Stomach (tissue), 9 donors: ENCODE data around the gene C20orf204. TPM values are rescaled to one million over a fixed set of nuclear protein-coding genes. Genes with fewer than 3 reads are reported as not detected.

Experiments used
- DNase-seq, 2 donors: peaks; one replicate each; pipeline versions ENCODE4 v3.0.0 to v3.0.0-alpha.2; 2013 to 2019
- H3K27ac ChIP-seq, 5 donors: fragments of 200-600 bp in 4 of 5; sonication (generic) in 4 of 5; one replicate each; pipeline ENCODE4 v1.5.1; 2013 to 2019; ENCODE audit warnings: mild to moderate bottlenecking in 1 of 5, moderate library complexity in 1 of 5
- H3K27me3 ChIP-seq, 3 donors: fragments of 200-600 bp; sonication (generic); one replicate each; pipeline ENCODE4 v1.5.1; 2017 to 2019; ENCODE audit warnings: mixed run types in 1 of 3
- H3K36me3 ChIP-seq, 4 donors: fragments of 200-600 bp; sonication (generic); 1 replicate in 3 of 4; 2 replicates in 1 of 4; pipeline ENCODE4 v1.5.1; 2016 to 2019
- H3K4me1 ChIP-seq, 4 donors: fragments of 200-600 bp; sonication (generic); one replicate each; pipeline ENCODE4 v1.5.1; 2016 to 2019
- H3K4me3 ChIP-seq, 4 donors: fragments of 200-600 bp; sonication (generic) in 3 of 4; one replicate each; pipeline ENCODE4 v1.5.1; 2016 to 2019; ENCODE audit warnings: mild to moderate bottlenecking in 1 of 4
- H3K9me3 ChIP-seq, 4 donors: fragments of 200-600 bp; sonication (generic); one replicate each; pipeline ENCODE4 v1.5.1; 2016 to 2019
- EP300 ChIP-seq: sonication (generic); formaldehyde crosslinking; IDR thresholded peaks from one replicate; pipeline ENCODE4 v1.6.1; 2017; ENCODE audit warnings: antibody characterized with exemption
- POLR2A ChIP-seq, 4 donors: fragments of 450-650 bp; IDR thresholded peaks; one replicate each; pipeline ENCODE4 v1.6.1; 2016; ENCODE audit warnings: antibody characterized with exemption in 4 of 4, control low read depth in 2 of 4, mild to moderate bottlenecking in 1 of 4, moderate library complexity in 1 of 4
- POLR2AphosphoS5 ChIP-seq, 3 donors: sonication (generic); formaldehyde crosslinking; IDR thresholded peaks; one replicate each; pipeline ENCODE4 v1.6.1; 2016; ENCODE audit warnings: antibody characterized with exemption in 3 of 3
- WGBS, 5 donors: extraction: QIAGEN DNeasy Blood & Tissue Kit in 3 of 5; methylation state at CpG; one replicate each; pipeline versions ENCODE4 v1.1.5 to v1.1.7; 2013 to 2018; 5-methylcytosine and 5-hydroxymethylcytosine counted together
- intact Hi-C: fragments of 100-400 bp; cut with DNase I; formaldehyde crosslinking; loops from one replicate; pipeline ENCODE4 v1.15.1; 2023; ENCODE audit warnings: low total_unique reads
- polyA plus RNA-seq, 3 donors: library from polyadenylated mRNA; stranded (reverse); fragments of 200-250 nt; gene quantifications; one replicate each; pipeline ENCODE4 v1.2.3, GENCODE V29; 2013
- total RNA-seq, 5 donors: library from RNA; depleted of rRNA; stranded (reverse); fragments of >200 nt; gene quantifications; one replicate each; pipeline versions ENCODE4 v1.1.0 to v1.2.3, GENCODE V29; 2014 to 2016
- TF ChIP-seq, protein P1 (sequence below), 7 experiments: fragments of 450-650 bp in 4 of 7; fragments of 200-600 bp in 3 of 7; sonication (generic) in 3 of 7; IDR thresholded peaks; one replicate each; pipeline ENCODE4 v1.5.1; 2016 to 2019; ENCODE audit warnings: antibody characterized with exemption in 7 of 7, control low read depth in 2 of 7, mild to moderate bottlenecking in 1 of 7
- donor health status: healthy with polysubstance abuse.
- donor health status: Bipolar disorder and iron deficiency.
- donor health status: healthy.

C20orf204 gene
- total and polyA plus RNA-seq, 8 donors, result 0.62 to 3.4 (median 1.5) TPM; not detected in 4

DNA sequence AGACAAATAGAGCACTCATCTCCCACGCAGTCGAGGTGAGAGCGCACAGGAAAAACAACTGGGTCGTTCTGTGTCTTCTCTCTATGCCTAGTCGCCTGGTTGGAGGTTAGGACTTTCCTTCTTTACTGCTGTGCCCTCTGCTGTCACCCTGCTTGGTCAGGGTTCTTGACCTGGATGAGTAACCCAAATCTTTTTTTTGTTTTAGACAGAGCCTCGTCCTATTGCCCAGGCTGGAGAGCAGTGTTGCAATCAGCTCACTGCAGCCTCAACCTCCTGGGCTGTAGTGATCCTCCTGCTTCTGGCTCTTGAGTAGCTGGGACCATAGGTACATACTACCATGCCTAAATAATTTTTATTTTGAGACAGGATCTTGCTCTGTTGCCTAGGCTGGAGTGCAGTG is 30.6 kb upstream of the C20orf204 start:
- intact Hi-C loops, result no loop called here
- Histone ChIP-seq H3K36me3 (peaks cover 57 to 100% (median 98%) of the 10 kb centered on the region in 4 donors), H3K4me3 (no peak overlapping the region), H3K27ac (no peak overlapping the region), H3K27me3 (no peaks in the 10 kb centered on the region), H3K9me3 (no peaks in the 10 kb centered on the region), H3K4me1 (no peaks in the 10 kb centered on the region)
- no peak for DNase-seq
- TF ChIP-seq, protein P1, sequence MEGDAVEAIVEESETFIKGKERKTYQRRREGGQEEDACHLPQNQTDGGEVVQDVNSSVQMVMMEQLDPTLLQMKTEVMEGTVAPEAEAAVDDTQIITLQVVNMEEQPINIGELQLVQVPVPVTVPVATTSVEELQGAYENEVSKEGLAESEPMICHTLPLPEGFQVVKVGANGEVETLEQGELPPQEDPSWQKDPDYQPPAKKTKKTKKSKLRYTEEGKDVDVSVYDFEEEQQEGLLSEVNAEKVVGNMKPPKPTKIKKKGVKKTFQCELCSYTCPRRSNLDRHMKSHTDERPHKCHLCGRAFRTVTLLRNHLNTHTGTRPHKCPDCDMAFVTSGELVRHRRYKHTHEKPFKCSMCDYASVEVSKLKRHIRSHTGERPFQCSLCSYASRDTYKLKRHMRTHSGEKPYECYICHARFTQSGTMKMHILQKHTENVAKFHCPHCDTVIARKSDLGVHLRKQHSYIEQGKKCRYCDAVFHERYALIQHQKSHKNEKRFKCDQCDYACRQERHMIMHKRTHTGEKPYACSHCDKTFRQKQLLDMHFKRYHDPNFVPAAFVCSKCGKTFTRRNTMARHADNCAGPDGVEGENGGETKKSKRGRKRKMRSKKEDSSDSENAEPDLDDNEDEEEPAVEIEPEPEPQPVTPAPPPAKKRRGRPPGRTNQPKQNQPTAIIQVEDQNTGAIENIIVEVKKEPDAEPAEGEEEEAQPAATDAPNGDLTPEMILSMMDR (IDR thresholded peaks at IDR 0.05), result no peak
- TF ChIP-seq POLR2A (IDR thresholded peaks at IDR 0.05) (no peak), POLR2AphosphoS5 (IDR thresholded peaks at IDR 0.05) (no peak), EP300 (no peak)
- WGBS, 5 donors, result 81 to 88% (median 83%) methylated on average over 6 of the region's 6 CpGs

DNA sequence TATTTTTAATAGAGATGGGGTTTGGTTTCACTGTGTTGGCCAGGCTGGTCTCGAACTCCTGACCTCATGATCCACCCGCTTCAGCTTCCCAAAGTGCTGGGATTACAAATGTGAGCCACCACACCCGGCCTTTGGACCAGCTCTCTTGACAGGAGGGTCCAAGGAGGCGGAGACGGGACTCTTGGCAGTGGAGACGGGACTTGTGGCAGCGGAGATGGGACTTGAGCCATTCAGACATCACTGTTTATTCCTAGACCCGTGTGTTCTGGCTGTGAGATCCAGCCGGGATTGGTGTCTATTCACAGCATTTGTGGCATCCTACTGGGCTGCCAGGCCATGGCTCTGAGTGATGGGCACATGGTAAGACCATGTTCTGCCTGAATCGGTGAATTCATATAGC is 29.5 kb upstream of the C20orf204 start:
- peaks cover 57 to 100% (median 98%) of the 10 kb centered on the region in 4 donors for H3K36me3 ChIP-seq
- TF ChIP-seq, protein P1 (IDR thresholded peaks at IDR 0.05), result no peak
- no peak for TF ChIP-seq EP300
- TF ChIP-seq POLR2A (IDR thresholded peaks at IDR 0.05), result no peak
- no peak for TF ChIP-seq POLR2AphosphoS5 (IDR thresholded peaks at IDR 0.05)
- 81 to 88% (median 83%) methylated on average over 3 to 10 of the region's 10 CpGs for WGBS, 5 donors

DNA sequence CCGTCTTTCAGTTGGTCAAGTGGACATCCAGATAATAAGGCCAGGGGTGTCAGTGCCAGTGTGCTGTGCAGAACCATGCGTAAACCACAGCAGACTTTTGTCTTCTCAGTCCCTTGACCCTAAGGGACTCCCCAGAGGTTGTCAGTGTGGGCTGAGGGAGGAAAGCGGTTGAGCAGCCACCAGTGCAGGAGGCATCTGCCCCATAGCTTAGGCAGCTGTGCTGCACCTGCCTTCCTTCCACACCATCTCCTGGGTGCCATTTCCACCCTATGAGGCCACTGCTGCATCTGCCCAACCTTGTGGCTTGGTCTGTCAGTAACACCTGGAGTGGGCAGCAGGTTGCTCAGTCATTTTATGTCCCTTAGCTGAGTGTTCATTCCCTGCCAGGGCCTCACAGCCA is 29.1 kb upstream of the C20orf204 start:
- DNase-seq, result no peak
- Histone ChIP-seq H3K9me3 (no peaks in the 10 kb centered on the region), H3K27ac (no peak overlapping the region), H3K27me3 (no peaks in the 10 kb centered on the region), H3K4me1 (no peaks in the 10 kb centered on the region), H3K36me3 (peaks cover 55 to 98% (median 96%) of the 10 kb centered on the region in 4 donors), H3K4me3 (no peak overlapping the region)
- intact Hi-C loops, result no loop called here
- TF ChIP-seq, protein P1 (IDR thresholded peaks at IDR 0.05), result no peak
- TF ChIP-seq POLR2A (IDR thresholded peaks at IDR 0.05) (no peak), POLR2AphosphoS5 (IDR thresholded peaks at IDR 0.05) (no peak), EP300 (no peak)
- 90 to 100% (median 94%) methylated on average over 1 to 3 of the region's 3 CpGs for WGBS, 5 donors

More for the DNA sequence above, 29.5 kb upstream of the C20orf204 start:
- Histone ChIP-seq H3K4me3 (no peak overlapping the region), H3K4me1 (no peaks in the 10 kb centered on the region), H3K27me3 (no peaks in the 10 kb centered on the region), H3K27ac (no peak overlapping the region), H3K9me3 (no peaks in the 10 kb centered on the region)
- DNase-seq, result no peak
- intact Hi-C loops, result no loop called here

DNA sequence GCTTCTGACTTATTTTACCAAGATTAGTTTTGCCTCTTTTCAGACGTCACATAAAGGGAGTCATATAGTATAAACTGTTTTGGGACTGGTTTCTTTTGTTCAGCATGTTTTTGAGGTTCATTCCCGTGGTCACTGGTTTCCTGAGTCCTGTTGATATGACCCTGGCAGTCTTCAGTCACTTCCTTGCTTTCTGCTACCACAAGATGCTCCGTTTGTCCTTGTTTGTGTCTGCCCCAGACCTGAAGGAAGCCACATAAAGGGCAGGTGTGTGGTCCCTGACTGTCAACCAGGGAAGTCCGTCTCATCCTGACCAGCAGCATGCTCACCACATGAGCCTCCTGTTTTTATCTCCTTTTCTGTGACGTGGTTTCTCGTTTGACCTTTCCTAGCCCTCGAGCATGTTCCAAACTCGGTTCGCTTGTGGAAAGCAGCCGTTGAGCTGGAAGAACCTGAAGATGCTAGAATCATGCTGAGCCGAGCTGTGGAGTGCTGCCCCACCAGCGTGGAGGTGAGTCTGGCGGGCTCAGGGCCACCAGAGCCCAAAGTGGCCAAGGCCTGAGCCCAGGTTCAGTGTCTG is 26.1 kb upstream of the C20orf204 start:
- Histone ChIP-seq H3K36me3 (peaks cover 41 to 91% (median 89%) of the 10 kb centered on the region in 4 donors), H3K27ac (no peak overlapping the region), H3K4me1 (no peaks in the 10 kb centered on the region), H3K9me3 (no peaks in the 10 kb centered on the region), H3K27me3 (no peaks in the 10 kb centered on the region), H3K4me3 (no peak overlapping the region)
- TF ChIP-seq POLR2AphosphoS5 (IDR thresholded peaks at IDR 0.05), result no peak
- no peak for TF ChIP-seq EP300
- TF ChIP-seq POLR2A (IDR thresholded peaks at IDR 0.05), result no peak
- DNase-seq, result no peak
- 86 to 92% (median 88%) methylated on average over 13 of the region's 13 CpGs for WGBS, 5 donors
- intact Hi-C loops, result no loop called here

DNA sequence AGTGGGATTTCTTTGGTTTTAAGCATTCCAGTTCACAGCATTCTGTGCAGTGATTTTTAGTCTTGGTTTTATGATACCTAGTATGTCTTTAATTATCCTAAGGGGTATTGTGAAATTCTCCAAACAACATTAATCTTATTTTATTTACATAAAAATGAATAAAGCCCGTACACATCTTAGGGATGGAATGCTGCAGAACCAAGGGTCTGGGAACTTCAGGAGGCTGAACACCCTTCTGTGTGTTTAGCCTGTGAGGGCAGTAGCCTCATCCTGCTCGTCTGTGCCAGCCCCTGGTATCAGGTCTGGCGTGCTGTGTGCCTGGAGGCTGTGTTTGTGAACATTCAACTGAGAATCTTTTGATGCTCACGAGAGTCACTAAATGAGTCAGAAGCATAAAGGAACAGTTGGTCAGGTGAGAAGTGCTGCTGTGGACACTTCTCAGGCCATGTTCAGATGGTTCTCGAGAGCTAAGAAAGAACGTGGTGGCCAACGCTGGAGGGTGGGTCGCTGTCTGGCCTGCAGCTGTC is 25.2 kb upstream of the C20orf204 start:
- intact Hi-C loops, result no loop called here
- Histone ChIP-seq H3K9me3 (no peaks in the 10 kb centered on the region), H3K4me3 (no peak overlapping the region), H3K36me3 (peaks cover 41 to 91% (median 89%) of the 10 kb centered on the region in 4 donors), H3K27me3 (no peaks in the 10 kb centered on the region), H3K27ac (no peak overlapping the region), H3K4me1 (no peaks in the 10 kb centered on the region)
- no peak for DNase-seq
- 85 to 91% (median 88%) methylated on average over 8 of the region's 8 CpGs for WGBS, 5 donors
- TF ChIP-seq POLR2A (IDR thresholded peaks at IDR 0.05) (no peak), EP300 (no peak)
- TF ChIP-seq, protein P1 (IDR thresholded peaks at IDR 0.05), result no peak
